WTC11 (cell line): ENCODE results near the gene ZNF174. TPM values are rescaled to one million over a fixed set of nuclear protein-coding genes. Genes with fewer than 3 reads are reported as not detected.

Experiments used
- ATAC-seq: fragments of 200-7000 bp; cut with Tn5 transposase; 2 replicates; pipeline ENCODE4 v1.10.0; 2021; ENCODE audit warnings: mild to moderate bottlenecking, moderate library complexity
- CTCF ChIA-PET: fragments of 300-600 bp; sonication (Branson Sonifier 250); formaldehyde crosslinking; loops from one replicate; lab custom pipeline; 2021; ENCODE audit warnings: antibody characterized with exemption; lab: Charles Lee
- POLR2A ChIA-PET: fragments of 350-600 bp; sonication (Branson Sonifier 250); formaldehyde crosslinking; loops from one replicate; lab custom pipeline; 2021; ENCODE audit warnings: antibody characterized with exemption; lab: Charles Lee
- DNase-seq: peaks from one replicate; pipeline ENCODE4 v3.0.0; 2021; ENCODE audit warnings: low spot score
- H3K27ac Mint-ChIP-seq: 2 replicates; pipeline ENCODE4 v1.8.0; 2021; ENCODE audit warnings: mixed read lengths
- H3K27me3 Mint-ChIP-seq: 2 replicates; pipeline ENCODE4 v1.8.0; 2021; ENCODE audit warnings: low read depth, mild to moderate bottlenecking, moderate library complexity, mixed read lengths
- H3K36me3 Mint-ChIP-seq: 2 replicates; pipeline ENCODE4 v1.8.0; 2021; ENCODE audit warnings: mixed read lengths
- H3K4me1 Mint-ChIP-seq: 2 replicates; pipeline ENCODE4 v1.8.0; 2022; ENCODE audit warnings: mixed read lengths
- H3K4me3 Mint-ChIP-seq: 2 replicates; pipeline ENCODE4 v1.8.0; 2021; ENCODE audit warnings: mild to moderate bottlenecking, moderate library complexity, mixed read lengths
- H3K9me3 Mint-ChIP-seq: 2 replicates; pipeline ENCODE4 v1.8.0; 2021; ENCODE audit warnings: mixed read lengths
- GABPB1 ChIP-seq: sonication (generic); formaldehyde crosslinking; IDR thresholded peaks from 2 replicates; pipeline ENCODE4 v1.8.1; 2023; ENCODE audit warnings: mild to moderate bottlenecking, missing genetic modification reagents
- GTF2I ChIP-seq: fragments of 250-450 bp; sonication (Bioruptor Pico); conservative IDR thresholded peaks from 2 replicates; pipeline ENCODE4 v1.4.0; 2021; ENCODE audit warnings: mild to moderate bottlenecking
- MAX ChIP-seq: sonication (generic); formaldehyde crosslinking; IDR thresholded peaks from 2 replicates; pipeline ENCODE4 v1.8.0; 2022; ENCODE audit warnings: mild to moderate bottlenecking, missing genetic modification reagents
- NFYB ChIP-seq: sonication (generic); formaldehyde crosslinking; conservative IDR thresholded peaks from 2 replicates; pipeline ENCODE4 v1.8.0; 2022; ENCODE audit warnings: low read depth, missing genetic modification reagents
- PRDM15 ChIP-seq: sonication (generic); formaldehyde crosslinking; IDR thresholded peaks from 2 replicates; pipeline ENCODE4 v1.8.0; 2022; ENCODE audit warnings: missing genetic modification reagents
- ZNF425 ChIP-seq: fragments of 250-450 bp; sonication (Bioruptor Pico); conservative IDR thresholded peaks from 2 replicates; pipeline ENCODE4 v1.9.0; 2021; ENCODE audit warnings: mild to moderate bottlenecking
- total RNA-seq: library from RNA; stranded (reverse); gene quantifications from 3 replicates; pipeline ENCODE4 v1.2.3, GENCODE V29; 2021
- TF ChIP-seq, protein P1 (sequence below): sonication (generic); formaldehyde crosslinking; IDR thresholded peaks from 2 replicates; pipeline ENCODE4 v1.8.1; 2023; ENCODE audit warnings: mild to moderate bottlenecking, missing genetic modification reagents, borderline replicate concordance
- TF ChIP-seq, protein P2 (sequence below): fragments of 250-450 bp; sonication (Bioruptor Pico); IDR thresholded peaks from 2 replicates; pipeline ENCODE4 v1.9.0; 2021; ENCODE audit warnings: mild to moderate bottlenecking

Gene ZNF174
- total RNA-seq, 1 experiment from 2014 or later: 13.8 TPM

GRCh38 chr16:3408561-3409197 is 7.7 kb downstream of the ZNF174 start:
- H3K9me3 Mint-ChIP-seq: peaks cover 76% of the 10 kb centered on the region
- ChIA-PET POLR2A (no interaction called here), CTCF (no interaction called here)
- H3K4me1 Mint-ChIP-seq: no peaks in the 10 kb centered on the region
- DNase-seq: no peak
- no peak for ATAC-seq
- TF ChIP-seq ZNF425: no peak
- TF ChIP-seq GTF2I (CRISPR knock-in tag): 0 out of 2 replicates have a peak, but pooled peaks have one; percentile 33
- H3K27ac Mint-ChIP-seq: no peak overlapping the region
- H3K4me3 Mint-ChIP-seq: no peak overlapping the region
- H3K27me3 Mint-ChIP-seq: peaks cover 10% of the 10 kb centered on the region
- H3K36me3 Mint-ChIP-seq: peaks cover 83% of the 10 kb centered on the region

- TF ChIP-seq PRDM15 (CRISPR knock-in tag): no peak
- TF ChIP-seq MAX (CRISPR knock-in tag): no peak
- TF ChIP-seq NFYB (CRISPR knock-in tag): peak; percentile 64
- TF ChIP-seq, protein P1, sequence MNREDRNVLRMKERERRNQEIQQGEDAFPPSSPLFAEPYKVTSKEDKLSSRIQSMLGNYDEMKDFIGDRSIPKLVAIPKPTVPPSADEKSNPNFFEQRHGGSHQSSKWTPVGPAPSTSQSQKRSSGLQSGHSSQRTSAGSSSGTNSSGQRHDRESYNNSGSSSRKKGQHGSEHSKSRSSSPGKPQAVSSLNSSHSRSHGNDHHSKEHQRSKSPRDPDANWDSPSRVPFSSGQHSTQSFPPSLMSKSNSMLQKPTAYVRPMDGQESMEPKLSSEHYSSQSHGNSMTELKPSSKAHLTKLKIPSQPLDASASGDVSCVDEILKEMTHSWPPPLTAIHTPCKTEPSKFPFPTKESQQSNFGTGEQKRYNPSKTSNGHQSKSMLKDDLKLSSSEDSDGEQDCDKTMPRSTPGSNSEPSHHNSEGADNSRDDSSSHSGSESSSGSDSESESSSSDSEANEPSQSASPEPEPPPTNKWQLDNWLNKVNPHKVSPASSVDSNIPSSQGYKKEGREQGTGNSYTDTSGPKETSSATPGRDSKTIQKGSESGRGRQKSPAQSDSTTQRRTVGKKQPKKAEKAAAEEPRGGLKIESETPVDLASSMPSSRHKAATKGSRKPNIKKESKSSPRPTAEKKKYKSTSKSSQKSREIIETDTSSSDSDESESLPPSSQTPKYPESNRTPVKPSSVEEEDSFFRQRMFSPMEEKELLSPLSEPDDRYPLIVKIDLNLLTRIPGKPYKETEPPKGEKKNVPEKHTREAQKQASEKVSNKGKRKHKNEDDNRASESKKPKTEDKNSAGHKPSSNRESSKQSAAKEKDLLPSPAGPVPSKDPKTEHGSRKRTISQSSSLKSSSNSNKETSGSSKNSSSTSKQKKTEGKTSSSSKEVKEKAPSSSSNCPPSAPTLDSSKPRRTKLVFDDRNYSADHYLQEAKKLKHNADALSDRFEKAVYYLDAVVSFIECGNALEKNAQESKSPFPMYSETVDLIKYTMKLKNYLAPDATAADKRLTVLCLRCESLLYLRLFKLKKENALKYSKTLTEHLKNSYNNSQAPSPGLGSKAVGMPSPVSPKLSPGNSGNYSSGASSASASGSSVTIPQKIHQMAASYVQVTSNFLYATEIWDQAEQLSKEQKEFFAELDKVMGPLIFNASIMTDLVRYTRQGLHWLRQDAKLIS (CRISPR knock-in tag): no peak
- TF ChIP-seq GABPB1: no peak
- TF ChIP-seq, protein P2, sequence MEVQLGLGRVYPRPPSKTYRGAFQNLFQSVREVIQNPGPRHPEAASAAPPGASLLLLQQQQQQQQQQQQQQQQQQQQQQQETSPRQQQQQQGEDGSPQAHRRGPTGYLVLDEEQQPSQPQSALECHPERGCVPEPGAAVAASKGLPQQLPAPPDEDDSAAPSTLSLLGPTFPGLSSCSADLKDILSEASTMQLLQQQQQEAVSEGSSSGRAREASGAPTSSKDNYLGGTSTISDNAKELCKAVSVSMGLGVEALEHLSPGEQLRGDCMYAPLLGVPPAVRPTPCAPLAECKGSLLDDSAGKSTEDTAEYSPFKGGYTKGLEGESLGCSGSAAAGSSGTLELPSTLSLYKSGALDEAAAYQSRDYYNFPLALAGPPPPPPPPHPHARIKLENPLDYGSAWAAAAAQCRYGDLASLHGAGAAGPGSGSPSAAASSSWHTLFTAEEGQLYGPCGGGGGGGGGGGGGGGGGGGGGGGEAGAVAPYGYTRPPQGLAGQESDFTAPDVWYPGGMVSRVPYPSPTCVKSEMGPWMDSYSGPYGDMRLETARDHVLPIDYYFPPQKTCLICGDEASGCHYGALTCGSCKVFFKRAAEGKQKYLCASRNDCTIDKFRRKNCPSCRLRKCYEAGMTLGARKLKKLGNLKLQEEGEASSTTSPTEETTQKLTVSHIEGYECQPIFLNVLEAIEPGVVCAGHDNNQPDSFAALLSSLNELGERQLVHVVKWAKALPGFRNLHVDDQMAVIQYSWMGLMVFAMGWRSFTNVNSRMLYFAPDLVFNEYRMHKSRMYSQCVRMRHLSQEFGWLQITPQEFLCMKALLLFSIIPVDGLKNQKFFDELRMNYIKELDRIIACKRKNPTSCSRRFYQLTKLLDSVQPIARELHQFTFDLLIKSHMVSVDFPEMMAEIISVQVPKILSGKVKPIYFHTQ: no peak
- CTCF ChIA-PET: no interaction called here
- Mint-ChIP-seq H3K27me3 (peaks cover 12% of the 10 kb centered on the region), H3K36me3 (peaks cover 51% of the 10 kb centered on the region), H3K4me1 (no peaks in the 10 kb centered on the region), H3K4me3 (no peak overlapping the region), H3K27ac (no peak overlapping the region), H3K9me3 (peaks cover 65% of the 10 kb centered on the region)
- POLR2A ChIA-PET: no interaction called here
- DNase-seq (peak; percentile 64), ATAC-seq (peak; percentile 99)
These were observed 12.8 kb downstream of the ZNF174 start for GRCh38 chr16:3413730-3414379.
